Duodenal mucosa (tissue), 2 donors: Measurements from ENCODE around the gene C1QTNF1.

Experiments
- H3K27ac ChIP-seq: one replicate; pipeline ENCODE4 v1.7.0; 2013; ENCODE audit warnings: low read depth, low read length
- H3K27me3 ChIP-seq, 2 donors: one replicate each; pipeline ENCODE4 v1.7.0; 2013; ENCODE audit warnings: low read length in 2 of 2, control low read depth in 1 of 2; ENCODE audit not compliant: insufficient read depth in 2 of 2, control insufficient read depth in 1 of 2
- H3K36me3 ChIP-seq, 2 donors: one replicate each; pipeline ENCODE4 v1.7.0; 2013; ENCODE audit warnings: low read length in 2 of 2, control low read depth in 1 of 2; ENCODE audit not compliant: insufficient read depth in 2 of 2, control insufficient read depth in 1 of 2
- H3K4me1 ChIP-seq, 2 donors: one replicate each; pipeline ENCODE4 v1.7.0; 2013; ENCODE audit warnings: low read length in 2 of 2, control low read depth in 1 of 2; ENCODE audit not compliant: insufficient read depth in 2 of 2, control insufficient read depth in 1 of 2
- H3K4me3 ChIP-seq, 2 donors: one replicate each; pipeline ENCODE4 v1.7.0; 2013; ENCODE audit warnings: low read length in 2 of 2, low read depth in 1 of 2
- H3K9ac ChIP-seq, 2 donors: one replicate each; pipeline ENCODE4 v1.7.0; 2013; ENCODE audit warnings: low read length in 2 of 2, low read depth in 1 of 2
- H3K9me3 ChIP-seq, 2 donors: one replicate each; pipeline ENCODE4 v1.7.0; 2013; ENCODE audit warnings: low read length in 2 of 2, control low read depth in 1 of 2; ENCODE audit not compliant: control insufficient read depth in 1 of 2

C1QTNF1 gene

GRCh38 chr17:79005063-79005861 is 18.7 kb upstream of the C1QTNF1 start:
- Histone ChIP-seq H3K4me1 (peaks cover 50 to 57% of the 10 kb centered on the region in 2 donors), H3K27ac (peak overlapping the region; percentile 55), H3K9ac (peak overlapping the region; percentile 51), H3K27me3 (no peaks in the 10 kb centered on the region), H3K4me3 (peak overlapping the region; percentile 38 to 63), H3K36me3 (peaks cover 0 to 22% of the 10 kb centered on the region in 2 donors), H3K9me3 (no peaks in the 10 kb centered on the region)

- Histone ChIP-seq H3K9ac (peak overlapping the region; percentile 51), H3K27me3 (no peaks in the 10 kb centered on the region), H3K9me3 (no peaks in the 10 kb centered on the region), H3K27ac (peak overlapping the region; percentile 55), H3K4me1 (peaks cover 50 to 59% of the 10 kb centered on the region in 2 donors), H3K36me3 (peaks cover 0 to 18% of the 10 kb centered on the region in 2 donors), H3K4me3 (peak overlapping the region; percentile 37 to 63)
Measured at GRCh38 chr17:79006046-79006445, 17.9 kb upstream of the C1QTNF1 start.

- Histone ChIP-seq H3K36me3 (peaks cover 0 to 18% of the 10 kb centered on the region in 2 donors), H3K9ac (no peak overlapping the region), H3K4me3 (peak overlapping the region in 1 of 2 donors; percentile 82), H3K27ac (no peak overlapping the region), H3K9me3 (no peaks in the 10 kb centered on the region), H3K4me1 (peaks cover 50 to 55% of the 10 kb centered on the region in 2 donors), H3K27me3 (no peaks in the 10 kb centered on the region)
Measured at GRCh38 chr17:79006794-79007503, 17.0 kb upstream of the C1QTNF1 start.

- Histone ChIP-seq H3K9me3 (no peaks in the 10 kb centered on the region), H3K4me3 (peak overlapping the region; percentile 82 to 91), H3K27ac (no peak overlapping the region), H3K4me1 (peaks cover 46 to 47% of the 10 kb centered on the region in 2 donors), H3K9ac (peak overlapping the region; percentile 91 to 94), H3K27me3 (no peaks in the 10 kb centered on the region), H3K36me3 (peaks cover 0 to 11% of the 10 kb centered on the region in 2 donors)
Measured at GRCh38 chr17:79007504-79008381, 16.2 kb upstream of the C1QTNF1 start.

- Histone ChIP-seq H3K9me3 (no peaks in the 10 kb centered on the region), H3K27ac (peak overlapping the region; percentile 74), H3K9ac (peak overlapping the region; percentile 91 to 94), H3K4me1 (peaks cover 41 to 47% of the 10 kb centered on the region in 2 donors), H3K27me3 (no peaks in the 10 kb centered on the region), H3K4me3 (peak overlapping the region; percentile 82 to 91), H3K36me3 (peaks cover 0 to 10% of the 10 kb centered on the region in 2 donors)
Measured at GRCh38 chr17:79008666-79009387, 15.1 kb upstream of the C1QTNF1 start.

- peaks cover 0 to 10% of the 10 kb centered on the region in 2 donors for H3K36me3 ChIP-seq
- no peaks in the 10 kb centered on the region for H3K27me3 ChIP-seq
- H3K9me3 ChIP-seq = no peaks in the 10 kb centered on the region
- H3K4me1 ChIP-seq = peaks cover 41 to 47% of the 10 kb centered on the region in 2 donors
- H3K27ac ChIP-seq = peak within 1 kb of the TSS; percentile 74
- H3K4me3 ChIP-seq = peak within 1 kb of the TSS; percentile 82 to 91
- peak within 1 kb of the TSS; percentile 91 to 94 for H3K9ac ChIP-seq
Measured at GRCh38 chr17:79009397-79010303, 14.3 kb upstream of the C1QTNF1 start, which contains the start of gene CANT1. CANT1 (minus strand) TSS chr17:79009764; CDS start chr17:78997622, 12,142 bp downstream.

GRCh38 chr17:79010304-79010646 is 13.7 kb upstream of the C1QTNF1 start:
- H3K27me3 ChIP-seq = no peaks in the 10 kb centered on the region
- H3K36me3 ChIP-seq = peaks cover 0 to 10% of the 10 kb centered on the region in 2 donors
- peaks cover 0 to 3% of the 10 kb centered on the region in 2 donors for H3K9me3 ChIP-seq
- H3K4me3 ChIP-seq = peak overlapping the region; percentile 74 to 82
- H3K4me1 ChIP-seq = peaks cover 39 to 44% of the 10 kb centered on the region in 2 donors
- H3K27ac ChIP-seq = no peak overlapping the region
- H3K9ac ChIP-seq = peak overlapping the region; percentile 76 to 91

- peaks cover 0 to 9% of the 10 kb centered on the region in 2 donors for H3K36me3 ChIP-seq
- H3K4me3 ChIP-seq = no peak overlapping the region
- H3K4me1 ChIP-seq = peaks cover 25 to 31% of the 10 kb centered on the region in 2 donors
- no peak overlapping the region for H3K27ac ChIP-seq
- H3K9ac ChIP-seq = no peak overlapping the region
- peaks cover 0 to 3% of the 10 kb centered on the region in 2 donors for H3K9me3 ChIP-seq
- no peaks in the 10 kb centered on the region for H3K27me3 ChIP-seq
Measured at GRCh38 chr17:79011451-79012147, 12.4 kb upstream of the C1QTNF1 start.
